Measurements from ENCODE around the gene CYGB. TPM values are rescaled to one million over a fixed set of nuclear protein-coding genes. Genes with fewer than 3 reads are reported as not detected.

The CYGB gene
- total and polyA plus RNA-seq, 2 of the 13 experiments (the other 11 are each of a cell fraction or from before 2014, with no cell fraction given): 18.9 to 27.1 TPM

DNA sequence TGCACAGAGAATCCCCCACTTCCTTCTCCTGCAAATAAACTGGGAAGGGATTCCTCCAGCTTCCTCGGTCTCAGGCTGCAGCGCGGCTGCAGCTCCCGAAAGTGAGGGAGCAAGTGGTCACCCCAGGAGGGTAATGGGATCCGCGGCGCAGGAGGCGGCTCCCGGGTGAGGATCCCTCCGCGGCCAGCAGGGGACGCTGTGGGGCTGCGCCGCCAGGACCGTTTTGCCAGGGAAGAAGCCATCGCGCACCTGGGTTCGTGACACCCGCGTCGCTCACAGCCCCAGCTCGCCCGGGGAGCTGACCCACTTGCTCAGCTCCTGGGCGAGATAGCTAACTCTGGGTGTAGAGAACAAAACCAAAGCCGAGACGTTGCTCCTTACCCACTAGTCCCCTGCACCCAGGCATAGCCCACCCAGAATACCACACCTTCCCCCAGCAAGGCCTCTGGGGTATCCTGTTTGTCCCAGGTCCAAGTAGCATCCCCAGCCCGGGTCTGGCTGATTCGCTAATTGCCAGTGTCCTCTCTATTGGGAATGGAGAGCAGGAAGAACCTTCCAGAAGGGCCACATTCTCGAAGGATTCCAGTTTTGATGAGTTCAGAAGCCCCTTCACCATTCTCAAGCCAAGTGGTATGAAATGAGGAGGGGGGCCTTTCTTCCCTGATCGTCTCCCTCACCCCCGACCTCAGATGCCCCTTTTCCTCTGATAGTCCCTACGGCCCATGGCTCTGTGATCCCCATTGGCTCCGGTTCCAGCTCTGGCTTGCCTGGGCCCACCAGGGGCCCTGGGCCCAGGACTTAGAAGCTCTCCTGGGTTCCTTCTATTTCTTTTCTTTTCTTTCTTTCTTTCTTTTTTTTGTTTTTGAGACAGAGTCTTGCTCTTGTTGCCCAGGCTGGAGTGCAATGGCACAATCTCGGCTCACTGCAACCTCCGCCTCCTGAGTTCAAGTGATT, 14.1 kb downstream of the CYGB start (continued):
- TF ChIP-seq, protein P1, sequence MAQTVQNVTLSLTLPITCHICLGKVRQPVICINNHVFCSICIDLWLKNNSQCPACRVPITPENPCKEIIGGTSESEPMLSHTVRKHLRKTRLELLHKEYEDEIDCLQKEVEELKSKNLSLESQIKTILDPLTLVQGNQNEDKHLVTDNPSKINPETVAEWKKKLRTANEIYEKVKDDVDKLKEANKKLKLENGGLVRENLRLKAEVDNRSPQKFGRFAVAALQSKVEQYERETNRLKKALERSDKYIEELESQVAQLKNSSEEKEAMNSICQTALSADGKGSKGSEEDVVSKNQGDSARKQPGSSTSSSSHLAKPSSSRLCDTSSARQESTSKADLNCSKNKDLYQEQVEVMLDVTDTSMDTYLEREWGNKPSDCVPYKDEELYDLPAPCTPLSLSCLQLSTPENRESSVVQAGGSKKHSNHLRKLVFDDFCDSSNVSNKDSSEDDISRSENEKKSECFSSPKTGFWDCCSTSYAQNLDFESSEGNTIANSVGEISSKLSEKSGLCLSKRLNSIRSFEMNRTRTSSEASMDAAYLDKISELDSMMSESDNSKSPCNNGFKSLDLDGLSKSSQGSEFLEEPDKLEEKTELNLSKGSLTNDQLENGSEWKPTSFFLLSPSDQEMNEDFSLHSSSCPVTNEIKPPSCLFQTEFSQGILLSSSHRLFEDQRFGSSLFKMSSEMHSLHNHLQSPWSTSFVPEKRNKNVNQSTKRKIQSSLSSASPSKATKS (CRISPR knock-in tag; IDR thresholded peaks at IDR 0.05): no peak
- no peak for TF ChIP-seq ZNF616 (CRISPR knock-in tag; IDR thresholded peaks at IDR 0.05; ENCODE audit: low read depth)
- no peak; the same call in 1 of the 2 replicates for TF ChIP-seq HMG20B (CRISPR knock-in tag; conservative IDR thresholded peaks at IDR 0.05)
- TF ChIP-seq MZF1 (CRISPR knock-in tag; IDR thresholded peaks at IDR 0.05; ENCODE audit: borderline replicate concordance): no peak
- TF ChIP-seq KAT2B (IDR thresholded peaks at IDR 0.05; ENCODE audit: borderline replicate concordance, low read depth, low read length): no peak
- no peak for TF ChIP-seq ZBTB20 (CRISPR knock-in tag; IDR thresholded peaks at IDR 0.05; ENCODE audit: borderline replicate concordance, low read depth)
- no peak for TF ChIP-seq SRSF9 (IDR thresholded peaks at IDR 0.05; ENCODE audit: borderline replicate concordance, insufficient read depth, low read depth, low read length, poor library complexity, severe bottlenecking)
- TF ChIP-seq U2AF2 (IDR thresholded peaks at IDR 0.05; ENCODE audit: low read depth, low read length): 0 out of 2 replicates have a peak, but pooled peaks have one; percentile 69
- TF ChIP-seq, protein P2, sequence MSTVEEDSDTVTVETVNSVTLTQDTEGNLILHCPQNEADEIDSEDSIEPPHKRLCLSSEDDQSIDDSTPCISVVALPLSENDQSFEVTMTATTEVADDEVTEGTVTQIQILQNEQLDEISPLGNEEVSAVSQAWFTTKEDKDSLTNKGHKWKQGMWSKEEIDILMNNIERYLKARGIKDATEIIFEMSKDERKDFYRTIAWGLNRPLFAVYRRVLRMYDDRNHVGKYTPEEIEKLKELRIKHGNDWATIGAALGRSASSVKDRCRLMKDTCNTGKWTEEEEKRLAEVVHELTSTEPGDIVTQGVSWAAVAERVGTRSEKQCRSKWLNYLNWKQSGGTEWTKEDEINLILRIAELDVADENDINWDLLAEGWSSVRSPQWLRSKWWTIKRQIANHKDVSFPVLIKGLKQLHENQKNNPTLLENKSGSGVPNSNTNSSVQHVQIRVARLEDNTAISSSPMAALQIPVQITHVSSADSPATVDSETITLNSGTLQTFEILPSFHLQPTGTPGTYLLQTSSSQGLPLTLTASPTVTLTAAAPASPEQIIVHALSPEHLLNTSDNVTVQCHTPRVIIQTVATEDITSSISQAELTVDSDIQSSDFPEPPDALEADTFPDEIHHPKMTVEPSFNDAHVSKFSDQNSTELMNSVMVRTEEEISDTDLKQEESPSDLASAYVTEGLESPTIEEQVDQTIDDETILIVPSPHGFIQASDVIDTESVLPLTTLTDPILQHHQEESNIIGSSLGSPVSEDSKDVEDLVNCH (CRISPR knock-in tag; IDR thresholded peaks at IDR 0.05): no peak
- TF ChIP-seq PRPF4 (IDR thresholded peaks at IDR 0.05; ENCODE audit: low read depth, low read length, poor library complexity, severe bottlenecking): no peak
- TF ChIP-seq, protein P3, sequence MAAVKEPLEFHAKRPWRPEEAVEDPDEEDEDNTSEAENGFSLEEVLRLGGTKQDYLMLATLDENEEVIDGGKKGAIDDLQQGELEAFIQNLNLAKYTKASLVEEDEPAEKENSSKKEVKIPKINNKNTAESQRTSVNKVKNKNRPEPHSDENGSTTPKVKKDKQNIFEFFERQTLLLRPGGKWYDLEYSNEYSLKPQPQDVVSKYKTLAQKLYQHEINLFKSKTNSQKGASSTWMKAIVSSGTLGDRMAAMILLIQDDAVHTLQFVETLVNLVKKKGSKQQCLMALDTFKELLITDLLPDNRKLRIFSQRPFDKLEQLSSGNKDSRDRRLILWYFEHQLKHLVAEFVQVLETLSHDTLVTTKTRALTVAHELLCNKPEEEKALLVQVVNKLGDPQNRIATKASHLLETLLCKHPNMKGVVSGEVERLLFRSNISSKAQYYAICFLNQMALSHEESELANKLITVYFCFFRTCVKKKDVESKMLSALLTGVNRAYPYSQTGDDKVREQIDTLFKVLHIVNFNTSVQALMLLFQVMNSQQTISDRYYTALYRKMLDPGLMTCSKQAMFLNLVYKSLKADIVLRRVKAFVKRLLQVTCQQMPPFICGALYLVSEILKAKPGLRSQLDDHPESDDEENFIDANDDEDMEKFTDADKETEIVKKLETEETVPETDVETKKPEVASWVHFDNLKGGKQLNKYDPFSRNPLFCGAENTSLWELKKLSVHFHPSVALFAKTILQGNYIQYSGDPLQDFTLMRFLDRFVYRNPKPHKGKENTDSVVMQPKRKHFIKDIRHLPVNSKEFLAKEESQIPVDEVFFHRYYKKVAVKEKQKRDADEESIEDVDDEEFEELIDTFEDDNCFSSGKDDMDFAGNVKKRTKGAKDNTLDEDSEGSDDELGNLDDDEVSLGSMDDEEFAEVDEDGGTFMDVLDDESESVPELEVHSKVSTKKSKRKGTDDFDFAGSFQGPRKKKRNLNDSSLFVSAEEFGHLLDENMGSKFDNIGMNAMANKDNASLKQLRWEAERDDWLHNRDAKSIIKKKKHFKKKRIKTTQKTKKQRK (IDR thresholded peaks at IDR 0.05; ENCODE audit: low read length): no peak
- no peak for TF ChIP-seq RFX5 (IDR thresholded peaks at IDR 0.05; ENCODE audit: low read depth, low read length)
- TF ChIP-seq ZNF12 (CRISPR knock-in tag; IDR thresholded peaks at IDR 0.05): no peak
- TF ChIP-seq PHF20 (CRISPR knock-in tag; IDR thresholded peaks at IDR 0.05): 0 out of 2 replicates have a peak, but pooled peaks have one; percentile 45
- no peak for TF ChIP-seq ZNF552 (CRISPR knock-in tag; IDR thresholded peaks at IDR 0.05; ENCODE audit: borderline replicate concordance)
- TF ChIP-seq ZBTB38 (CRISPR knock-in tag; IDR thresholded peaks at IDR 0.05): peak; percentile 87
- TF ChIP-seq GFI1 (CRISPR knock-in tag; IDR thresholded peaks at IDR 0.05; ENCODE audit: borderline replicate concordance): no peak
- TF ChIP-seq CBFB (CRISPR knock-in tag; IDR thresholded peaks at IDR 0.05): no peak; the same call in 1 of the 2 replicates
- TF ChIP-seq NFYB (CRISPR knock-in tag; IDR thresholded peaks at IDR 0.05): 0 out of 2 replicates have a peak, but pooled peaks have one; percentile 23
- no peak for TF ChIP-seq ZNF224 (CRISPR knock-in tag; IDR thresholded peaks at IDR 0.05)
- TF ChIP-seq CCAR2 (optimal IDR thresholded peaks at IDR 0.05; ENCODE audit: low read depth, low read length): no peak
- 0 out of 2 replicates have a peak, but pooled peaks have one; percentile 64 for TF ChIP-seq ZNF792 (CRISPR knock-in tag; IDR thresholded peaks at IDR 0.05)
